ENCODE data around the gene TTC6.

DNA sequence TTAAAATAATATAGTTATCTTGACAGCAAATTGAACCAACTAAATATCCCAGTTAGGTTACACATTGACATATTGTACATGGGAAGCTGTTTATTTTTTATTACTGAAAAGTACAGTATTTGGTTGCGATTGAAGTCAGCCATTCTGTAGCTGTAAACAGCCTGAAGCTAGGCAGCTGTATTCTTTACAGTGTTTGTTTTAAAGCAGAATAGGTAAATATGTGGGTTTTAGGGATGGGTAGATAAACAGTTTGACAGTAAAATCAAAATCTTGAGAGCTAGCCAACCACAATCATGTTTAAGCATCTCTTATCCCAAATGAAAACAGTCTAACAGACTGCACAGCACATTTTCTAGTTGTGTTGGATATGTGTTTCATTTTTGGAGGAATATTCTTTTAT lies 45.7 kb downstream of the TTC6 start:
- TF ChIP-seq POLR2A (IDR thresholded peaks at IDR 0.05) = no peak
- TF ChIP-seq, protein P1, sequence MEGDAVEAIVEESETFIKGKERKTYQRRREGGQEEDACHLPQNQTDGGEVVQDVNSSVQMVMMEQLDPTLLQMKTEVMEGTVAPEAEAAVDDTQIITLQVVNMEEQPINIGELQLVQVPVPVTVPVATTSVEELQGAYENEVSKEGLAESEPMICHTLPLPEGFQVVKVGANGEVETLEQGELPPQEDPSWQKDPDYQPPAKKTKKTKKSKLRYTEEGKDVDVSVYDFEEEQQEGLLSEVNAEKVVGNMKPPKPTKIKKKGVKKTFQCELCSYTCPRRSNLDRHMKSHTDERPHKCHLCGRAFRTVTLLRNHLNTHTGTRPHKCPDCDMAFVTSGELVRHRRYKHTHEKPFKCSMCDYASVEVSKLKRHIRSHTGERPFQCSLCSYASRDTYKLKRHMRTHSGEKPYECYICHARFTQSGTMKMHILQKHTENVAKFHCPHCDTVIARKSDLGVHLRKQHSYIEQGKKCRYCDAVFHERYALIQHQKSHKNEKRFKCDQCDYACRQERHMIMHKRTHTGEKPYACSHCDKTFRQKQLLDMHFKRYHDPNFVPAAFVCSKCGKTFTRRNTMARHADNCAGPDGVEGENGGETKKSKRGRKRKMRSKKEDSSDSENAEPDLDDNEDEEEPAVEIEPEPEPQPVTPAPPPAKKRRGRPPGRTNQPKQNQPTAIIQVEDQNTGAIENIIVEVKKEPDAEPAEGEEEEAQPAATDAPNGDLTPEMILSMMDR (IDR thresholded peaks at IDR 0.05) = no peak
